Measurements from ENCODE around the gene STAP1. TPM values are rescaled to one million over a fixed set of nuclear protein-coding genes. Genes with fewer than 3 reads are reported as not detected.
A peak's percentile ranks its signal among the peaks of the same experiment; 100 is the strongest.

STAP1 gene
- total RNA-seq, 1 donor from 2014 or later = 1.7 TPM

DNA sequence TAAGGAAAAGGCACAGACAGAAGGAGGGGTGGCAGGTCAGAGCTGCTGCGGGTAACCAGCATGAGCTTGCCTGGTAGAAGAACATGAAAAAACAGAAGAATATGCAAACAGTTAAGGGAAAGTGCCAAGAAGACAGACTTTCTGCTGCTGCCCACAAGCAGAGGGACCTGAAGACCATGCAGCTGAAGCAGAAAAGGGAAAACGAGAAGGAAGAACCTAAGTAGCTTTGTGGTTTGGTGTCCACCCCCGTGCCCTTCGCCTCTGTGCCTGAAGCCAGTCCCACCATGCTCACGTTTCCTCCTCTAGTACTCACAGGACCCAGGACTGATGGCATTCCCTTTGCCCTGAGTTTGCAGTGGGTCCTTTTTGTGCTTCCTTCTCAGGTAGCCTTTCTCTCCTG is 79.6 kb downstream of the STAP1 start:
- ATAC-seq = peak; percentile 83
- Histone ChIP-seq H3K4me1 (no peaks in the 10 kb centered on the region), H3K36me3 (peaks cover 35% of the 10 kb centered on the region), H3K27ac (no peak overlapping the region), H3K9me3 (no peaks in the 10 kb centered on the region), H3K4me3 (no peak overlapping the region), H3K27me3 (no peaks in the 10 kb centered on the region)
- intact Hi-C loops (cut with DNase I) = no loop called here
- DNase-seq = no peak
- TF ChIP-seq, protein P1, sequence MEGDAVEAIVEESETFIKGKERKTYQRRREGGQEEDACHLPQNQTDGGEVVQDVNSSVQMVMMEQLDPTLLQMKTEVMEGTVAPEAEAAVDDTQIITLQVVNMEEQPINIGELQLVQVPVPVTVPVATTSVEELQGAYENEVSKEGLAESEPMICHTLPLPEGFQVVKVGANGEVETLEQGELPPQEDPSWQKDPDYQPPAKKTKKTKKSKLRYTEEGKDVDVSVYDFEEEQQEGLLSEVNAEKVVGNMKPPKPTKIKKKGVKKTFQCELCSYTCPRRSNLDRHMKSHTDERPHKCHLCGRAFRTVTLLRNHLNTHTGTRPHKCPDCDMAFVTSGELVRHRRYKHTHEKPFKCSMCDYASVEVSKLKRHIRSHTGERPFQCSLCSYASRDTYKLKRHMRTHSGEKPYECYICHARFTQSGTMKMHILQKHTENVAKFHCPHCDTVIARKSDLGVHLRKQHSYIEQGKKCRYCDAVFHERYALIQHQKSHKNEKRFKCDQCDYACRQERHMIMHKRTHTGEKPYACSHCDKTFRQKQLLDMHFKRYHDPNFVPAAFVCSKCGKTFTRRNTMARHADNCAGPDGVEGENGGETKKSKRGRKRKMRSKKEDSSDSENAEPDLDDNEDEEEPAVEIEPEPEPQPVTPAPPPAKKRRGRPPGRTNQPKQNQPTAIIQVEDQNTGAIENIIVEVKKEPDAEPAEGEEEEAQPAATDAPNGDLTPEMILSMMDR (IDR thresholded peaks at IDR 0.05) = no peak

DNA sequence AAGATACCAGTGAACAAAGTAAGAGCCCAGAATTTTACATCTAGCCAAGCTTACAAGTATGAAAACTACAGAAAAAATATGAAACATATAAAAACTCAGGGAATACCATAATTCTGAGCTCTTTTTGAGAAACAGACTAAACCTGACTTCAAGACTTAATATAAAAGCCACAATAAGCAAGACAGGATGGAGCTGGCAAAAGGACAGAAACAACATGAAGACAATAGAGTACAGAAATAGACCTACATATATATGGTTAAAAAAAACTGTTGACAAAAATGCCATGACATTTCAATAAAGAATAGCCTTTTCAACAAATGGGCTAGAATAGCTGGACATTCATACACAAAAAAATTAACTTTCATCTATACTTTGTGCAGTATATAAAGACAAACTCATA is 93.0 kb downstream of the STAP1 start:
- Histone ChIP-seq H3K27ac (no peak overlapping the region), H3K27me3 (no peaks in the 10 kb centered on the region), H3K4me1 (no peaks in the 10 kb centered on the region), H3K9me3 (no peaks in the 10 kb centered on the region), H3K4me3 (no peak overlapping the region), H3K36me3 (peaks cover 34% of the 10 kb centered on the region)
- TF ChIP-seq, protein P1 (IDR thresholded peaks at IDR 0.05) = no peak
- no peak for DNase-seq
- ATAC-seq = no peak
- intact Hi-C loops (cut with DNase I) = no loop called here

Other genes starting within 250 kb of the STAP1 start
- gene CENPC, start 13.2 kb upstream of the STAP1 start, total RNA-seq = 24.0 TPM
- gene UBA6, start 142.4 kb downstream of the STAP1 start, total RNA-seq = 48.5 TPM
- gene GNRHR, start 195.7 kb downstream of the STAP1 start, total RNA-seq = not detected

Measured in upper lobe of right lung (tissue), 1 donor.